HG03520 (cell line): ENCODE data around the gene IYD.
"Not testable (repeated sequence)": the region's sequence is repeated elsewhere in the genome, so short reads cannot be mapped to it uniquely, and the experiment has no call there.

Experiments used
- ATAC-seq: cut with Tn5 transposase; IDR thresholded peaks from one replicate; pipeline ENCODE4 v1.9.1; 2021; ENCODE audit warnings: mild to moderate bottlenecking, moderate library complexity; ENCODE audit not compliant: unreplicated experiment

The IYD gene

GRCh38 chr6:150352321-150353296 is 16.2 kb upstream of the IYD start:
- ATAC-seq: no peak

- ATAC-seq: no peak
Observed at GRCh38 chr6:150353445-150353844, 15.4 kb upstream of the IYD start.

- no peak for ATAC-seq
Observed at GRCh38 chr6:150354754-150355571, 13.8 kb upstream of the IYD start.

GRCh38 chr6:150355932-150356331 is 12.9 kb upstream of the IYD start:
- no peak for ATAC-seq

- ATAC-seq: no peak
Observed at GRCh38 chr6:150361876-150362275, 6.9 kb upstream of the IYD start.

GRCh38 chr6:150363733-150364132 is 5.1 kb upstream of the IYD start:
- no peak for ATAC-seq

GRCh38 chr6:150366118-150366778 is 2.6 kb upstream of the IYD start:
- ATAC-seq: no peak

GRCh38 chr6:150369408-150369807 is 596 bp downstream of the IYD start:
- no peak for ATAC-seq

GRCh38 chr6:150370112-150370511 is 1.3 kb downstream of the IYD start:
- no peak for ATAC-seq

GRCh38 chr6:150371356-150371755 is 2.5 kb downstream of the IYD start:
- no peak for ATAC-seq

GRCh38 chr6:150372051-150372450 is 3.2 kb downstream of the IYD start:
- no peak for ATAC-seq

GRCh38 chr6:150373260-150373701 is 4.5 kb downstream of the IYD start:
- no peak for ATAC-seq

- ATAC-seq: not testable (repeated sequence)
Observed at GRCh38 chr6:150374346-150374745, 5.5 kb downstream of the IYD start.

- no peak for ATAC-seq
Observed at GRCh38 chr6:150377211-150377781, 8.5 kb downstream of the IYD start.

- ATAC-seq: no peak
Observed at GRCh38 chr6:150380256-150380655, 11.4 kb downstream of the IYD start.

GRCh38 chr6:150382171-150382570 is 13.4 kb downstream of the IYD start:
- no peak for ATAC-seq

- no peak for ATAC-seq
Observed at GRCh38 chr6:150391414-150391813, 22.6 kb downstream of the IYD start.

- no peak for ATAC-seq
Observed at GRCh38 chr6:150391890-150392289, 23.1 kb downstream of the IYD start.

GRCh38 chr6:150392452-150393220 is 23.8 kb downstream of the IYD start:
- no peak for ATAC-seq
